ENCODE data around the gene TEAD1.

The TEAD1 gene

DNA sequence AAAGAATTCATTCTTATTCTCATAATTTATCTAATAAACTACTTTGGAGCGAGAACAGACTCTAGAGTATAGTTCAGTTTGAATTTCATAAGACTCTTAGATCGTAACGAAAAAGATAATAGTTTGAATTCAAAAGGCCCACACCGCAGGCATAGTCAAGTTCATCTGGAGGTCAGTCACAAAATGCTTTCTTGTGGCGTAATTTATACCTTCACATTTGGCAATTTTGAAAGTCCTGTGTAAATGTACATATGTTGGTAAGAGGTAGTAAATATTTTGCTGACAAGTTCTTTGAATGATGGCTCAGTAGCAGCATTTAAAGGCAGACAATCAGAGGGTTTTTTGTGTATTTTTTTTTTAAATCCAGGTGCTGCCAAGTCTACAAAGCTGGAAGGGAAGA is 88.1 kb downstream of the TEAD1 start:
- no peak for TF ChIP-seq CTCF (conservative IDR thresholded peaks at IDR 0.05; ENCODE audit: low read depth)
- CTCF ChIA-PET, result no interaction called here
- no peak for DNase-seq (ENCODE audit: low spot score)
- POLR2A ChIA-PET (ENCODE audit: low non-redundant PET), result no interaction called here
- no peak overlapping the region for H3K27ac ChIP-seq

GRCh38 chr11:12762696-12763324 is 88.6 kb downstream of the TEAD1 start:
- ChIA-PET CTCF (no interaction called here), POLR2A (ENCODE audit: low non-redundant PET) (no interaction called here)
- DNase-seq (ENCODE audit: low spot score), result no peak
- TF ChIP-seq CTCF (conservative IDR thresholded peaks at IDR 0.05; ENCODE audit: low read depth), result no peak
- no peak overlapping the region for H3K27ac ChIP-seq

DNA sequence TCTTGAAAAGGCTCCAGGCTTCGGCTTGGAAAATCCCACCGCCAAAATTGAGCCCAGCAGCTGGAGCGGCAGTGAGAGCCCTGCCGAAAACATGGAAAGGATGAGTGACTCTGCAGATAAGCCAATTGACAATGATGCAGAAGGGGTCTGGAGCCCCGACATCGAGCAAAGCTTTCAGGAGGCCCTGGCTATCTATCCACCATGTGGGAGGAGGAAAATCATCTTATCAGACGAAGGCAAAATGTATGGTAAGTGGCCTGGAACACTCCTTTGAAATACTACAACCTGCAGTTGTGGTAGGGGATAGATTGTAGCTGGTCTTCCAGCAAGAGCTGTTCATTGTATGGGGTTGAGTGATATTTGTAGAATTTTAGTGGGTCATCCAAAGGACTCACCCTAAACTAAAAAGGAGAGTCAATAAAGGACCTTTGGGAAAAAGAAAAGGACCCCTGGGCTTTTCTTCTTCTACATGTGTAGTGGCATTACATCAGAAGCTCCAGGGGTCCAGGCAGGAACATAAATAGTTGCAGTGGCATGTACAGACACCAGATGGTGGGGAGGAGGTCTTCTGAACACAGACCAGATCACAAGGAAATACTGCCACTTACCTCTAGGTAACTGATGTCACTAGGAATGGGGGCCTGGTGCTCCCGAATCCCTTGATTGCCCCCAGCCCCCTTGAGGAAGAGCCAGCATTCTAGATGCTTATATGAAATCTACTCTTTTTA is 90.1 kb downstream of the TEAD1 start:
- no peak for TF ChIP-seq CTCF (conservative IDR thresholded peaks at IDR 0.05; ENCODE audit: low read depth)
- POLR2A ChIA-PET (ENCODE audit: low non-redundant PET), result no interaction called here
- CTCF ChIA-PET, result no interaction called here
- no peak for DNase-seq (ENCODE audit: low spot score)
- no peak overlapping the region for H3K27ac ChIP-seq

GRCh38 chr11:12765428-12765827 is 91.2 kb downstream of the TEAD1 start:
- CTCF ChIA-PET, result no interaction called here
- TF ChIP-seq CTCF (conservative IDR thresholded peaks at IDR 0.05; ENCODE audit: low read depth), result no peak
- H3K27ac ChIP-seq, result 0 out of 2 replicates have a peak overlapping the region, but pooled peaks have one; percentile 20
- no peak for DNase-seq (ENCODE audit: low spot score)
- POLR2A ChIA-PET (ENCODE audit: low non-redundant PET), result interaction anchor here (0.7 kb wide), 1 partner anchor 322 kb away, joined by 3 read pairs; no protein-coding TSS in a partner anchor

DNA sequence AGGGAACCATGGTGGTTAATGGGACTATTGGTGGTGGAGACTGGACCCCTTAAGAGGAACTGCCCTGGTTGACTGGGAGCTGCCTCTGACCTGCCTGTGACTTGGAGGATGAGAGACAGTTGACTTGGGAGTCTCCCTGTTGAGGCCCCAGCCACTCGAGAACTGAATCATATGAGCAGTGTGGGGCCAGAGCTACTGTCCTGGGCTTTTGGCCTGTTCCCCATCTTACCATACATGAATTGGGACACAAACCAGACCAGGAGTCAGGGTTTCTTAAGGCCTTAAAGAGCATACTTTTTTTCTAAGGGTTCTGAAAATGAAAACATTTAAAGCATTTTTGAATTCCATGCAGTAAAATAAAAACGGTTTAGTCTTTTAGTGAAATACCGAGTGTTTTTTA is 92.8 kb downstream of the TEAD1 start:
- CTCF ChIA-PET, result interaction anchor here (0.7 kb wide), 1 partner anchor 9 kb away, joined by 3 read pairs; no protein-coding TSS in a partner anchor
- peak overlapping the region; percentile 31; the same call in 1 of the 2 replicates for H3K27ac ChIP-seq
- TF ChIP-seq CTCF (conservative IDR thresholded peaks at IDR 0.05; ENCODE audit: low read depth), result no peak
- DNase-seq (ENCODE audit: low spot score), result no peak
- POLR2A ChIA-PET (ENCODE audit: low non-redundant PET), result no interaction called here

- no peak for TF ChIP-seq CTCF (conservative IDR thresholded peaks at IDR 0.05; ENCODE audit: low read depth)
- ChIA-PET CTCF (interaction anchor here (0.7 kb wide), 1 partner anchor 9 kb away, joined by 3 read pairs; no protein-coding TSS in a partner anchor), POLR2A (ENCODE audit: low non-redundant PET) (no interaction called here)
- no peak overlapping the region for H3K27ac ChIP-seq
- no peak for DNase-seq (ENCODE audit: low spot score)
Measured at GRCh38 chr11:12767577-12767976, 93.4 kb downstream of the TEAD1 start.

All from RWPE1 (cell line).